Left lobe of liver (tissue), 2 donors: ENCODE results near the gene AP5Z1. TPM values are rescaled to one million over a fixed set of nuclear protein-coding genes. Genes with fewer than 3 reads are reported as not detected.
"Not testable (repeated sequence)": the region's sequence is repeated elsewhere in the genome, so short reads cannot be mapped to it uniquely, and the experiment has no call there.

Experiments used
- ATAC-seq: fragments of 200-7000 bp; cut with Tn5 transposase; one replicate; pipeline ENCODE4 v1.9.1; 2020; ENCODE audit warnings: mild to moderate bottlenecking, moderate library complexity
- DNase-seq: peaks from one replicate; pipeline ENCODE4 v3.0.0-alpha.2; 2020; ENCODE audit warnings: low spot score
- total RNA-seq: library from RNA; stranded (reverse); gene quantifications from one replicate; pipeline ENCODE4 v1.2.1, GENCODE V29; 2021
- donor health status: DM: no; HTN: no; CAD: no; lungs with moderate emphysema.
- donor health status: DM: no; HTN: yes; CAD: no.

The AP5Z1 gene
- total RNA-seq, 1 donor from 2014 or later: 13.2 TPM

GRCh38 chr7:4787541-4787940, 12.1 kb downstream of the AP5Z1 start:
- DNase-seq (no peak), ATAC-seq (no peak)

GRCh38 chr7:4787947-4788626, 12.7 kb downstream of the AP5Z1 start:
- DNase-seq (no peak), ATAC-seq (no peak)

- ATAC-seq (no peak), DNase-seq (no peak)
Measured at GRCh38 chr7:4788627-4789189, 13.3 kb downstream of the AP5Z1 start.

- no peak for DNase-seq
- no peak for ATAC-seq
Measured at GRCh38 chr7:4789194-4790077, 14.0 kb downstream of the AP5Z1 start.

GRCh38 chr7:4790078-4790465, 14.6 kb downstream of the AP5Z1 start:
- no peak for DNase-seq

GRCh38 chr7:4790516-4790991, 15.1 kb downstream of the AP5Z1 start:
- no peak for DNase-seq

More at GRCh38 chr7:4790078-4790465, 14.6 kb downstream of the AP5Z1 start:
- ATAC-seq: no peak

GRCh38 chr7:4791101-4791737, 15.8 kb downstream of the AP5Z1 start:
- ATAC-seq (no peak), DNase-seq (no peak)

More at GRCh38 chr7:4790516-4790991, 15.1 kb downstream of the AP5Z1 start:
- no peak for ATAC-seq

GRCh38 chr7:4791738-4792536, 16.5 kb downstream of the AP5Z1 start:
- peak; percentile 63 for ATAC-seq

GRCh38 chr7:4792537-4793126, 17.2 kb downstream of the AP5Z1 start:
- no peak for DNase-seq
- peak; percentile 4 for ATAC-seq

More at GRCh38 chr7:4791738-4792536, 16.5 kb downstream of the AP5Z1 start:
- no peak for DNase-seq

- not testable (repeated sequence) for ATAC-seq, DNase-seq
Measured at GRCh38 chr7:4793385-4793993, 18.1 kb downstream of the AP5Z1 start.

- not testable (repeated sequence) for ATAC-seq, DNase-seq
Measured at GRCh38 chr7:4794171-4794570, 18.7 kb downstream of the AP5Z1 start.

GRCh38 chr7:4794591-4795350, 19.3 kb downstream of the AP5Z1 start:
- DNase-seq: no peak

GRCh38 chr7:4796453-4796852, 21.0 kb downstream of the AP5Z1 start:
- no peak for DNase-seq
- ATAC-seq: no peak

More at GRCh38 chr7:4794591-4795350, 19.3 kb downstream of the AP5Z1 start:
- no peak for ATAC-seq

GRCh38 chr7:4797858-4798705, 22.7 kb downstream of the AP5Z1 start:
- no peak for DNase-seq
- ATAC-seq: peak; percentile 87

GRCh38 chr7:4798706-4799235, 23.3 kb downstream of the AP5Z1 start:
- DNase-seq: no peak
- peak; percentile 22 for ATAC-seq

GRCh38 chr7:4799508-4800268, 24.3 kb downstream of the AP5Z1 start:
- DNase-seq (no peak), ATAC-seq (no peak)

- no peak for ATAC-seq
- DNase-seq: no peak
Measured at GRCh38 chr7:4800487-4800886, 25.1 kb downstream of the AP5Z1 start.
